Activated T-helper 17 cell treated with anti-CD3 and anti-CD28 coated beads, Interleukin-2, amount 50 U/mL, for 72 hours (primary cell): ENCODE results near the gene MVB12B. TPM values are rescaled to one million over a fixed set of nuclear protein-coding genes. Genes with fewer than 3 reads are reported as not detected.
"Not testable (repeated sequence)": the region's sequence is repeated elsewhere in the genome, so short reads cannot be mapped to it uniquely, and the experiment has no call there.

Experiments
- ATAC-seq: fragments of 150-1000 bp; cut with Tn5 transposase; replicated peaks from 2 replicates; pipeline ENCODE4 v1.10.0; 2021; ENCODE audit warnings: mild to moderate bottlenecking, moderate library complexity
- H3K27ac Mint-ChIP-seq: one replicate; pipeline ENCODE4 v1.8.0; 2022; ENCODE audit warnings: mixed read lengths
- H3K27me3 Mint-ChIP-seq: one replicate; pipeline ENCODE4 v1.8.0; 2022; ENCODE audit warnings: mixed read lengths
- H3K36me3 Mint-ChIP-seq: one replicate; pipeline ENCODE4 v1.8.0; 2022; ENCODE audit warnings: low read depth, mild to moderate bottlenecking, mixed read lengths
- H3K4me1 Mint-ChIP-seq: one replicate; pipeline ENCODE4 v1.8.0; 2022; ENCODE audit warnings: mixed read lengths
- H3K4me3 Mint-ChIP-seq: one replicate; pipeline ENCODE4 v1.8.0; 2022; ENCODE audit warnings: mild to moderate bottlenecking, mixed read lengths
- H3K9me3 Mint-ChIP-seq: one replicate; pipeline ENCODE4 v1.8.0; 2022; ENCODE audit warnings: mixed read lengths
- total RNA-seq, 2 donors: library from RNA; stranded (reverse); gene quantifications; one replicate each; pipeline ENCODE4 v1.2.3, GENCODE V29; 2022

The MVB12B gene
- total RNA-seq, 2 donors from 2014 or later: 3.9 TPM

- no peaks in the 10 kb centered on the region for H3K4me1 Mint-ChIP-seq
- no peak for ATAC-seq
Measured at GRCh38 chr9:126550891-126551351, 224.3 kb downstream of the MVB12B start.

GRCh38 chr9:126551812-126552211, 225.2 kb downstream of the MVB12B start:
- Mint-ChIP-seq H3K27me3 (no peaks in the 10 kb centered on the region), H3K9me3 (no peaks in the 10 kb centered on the region), H3K27ac (no peak overlapping the region), H3K4me1 (no peaks in the 10 kb centered on the region), H3K4me3 (no peak overlapping the region), H3K36me3 (no peaks in the 10 kb centered on the region)
- no peak for ATAC-seq

More at GRCh38 chr9:126550891-126551351, 224.3 kb downstream of the MVB12B start:
- Mint-ChIP-seq H3K27ac (no peak overlapping the region), H3K9me3 (no peaks in the 10 kb centered on the region), H3K36me3 (no peaks in the 10 kb centered on the region), H3K4me3 (no peak overlapping the region), H3K27me3 (no peaks in the 10 kb centered on the region)

GRCh38 chr9:126554292-126554691, 227.7 kb downstream of the MVB12B start:
- Mint-ChIP-seq H3K36me3 (no peaks in the 10 kb centered on the region), H3K4me3 (no peak overlapping the region), H3K9me3 (no peaks in the 10 kb centered on the region), H3K27me3 (peaks cover 8% of the 10 kb centered on the region), H3K27ac (no peak overlapping the region), H3K4me1 (peaks cover 3% of the 10 kb centered on the region)
- no peak for ATAC-seq

- H3K4me1 Mint-ChIP-seq, H3K27ac Mint-ChIP-seq, H3K4me3 Mint-ChIP-seq, ATAC-seq, H3K9me3 Mint-ChIP-seq, H3K36me3 Mint-ChIP-seq: not testable (repeated sequence)
- H3K27me3 Mint-ChIP-seq: peaks cover 16% of the 10 kb centered on the region
Measured at GRCh38 chr9:126555421-126555820, 228.8 kb downstream of the MVB12B start.
